HG02610 (cell line): ENCODE results near the gene BEND3.
"Not testable (repeated sequence)": the region's sequence is repeated elsewhere in the genome, so short reads cannot be mapped to it uniquely, and the experiment has no call there.

Source experiments
- ATAC-seq: cut with Tn5 transposase; IDR thresholded peaks from one replicate; pipeline ENCODE4 v1.9.1; 2021; ENCODE audit warnings: mild to moderate bottlenecking, moderate library complexity; ENCODE audit not compliant: unreplicated experiment

Gene BEND3

DNA sequence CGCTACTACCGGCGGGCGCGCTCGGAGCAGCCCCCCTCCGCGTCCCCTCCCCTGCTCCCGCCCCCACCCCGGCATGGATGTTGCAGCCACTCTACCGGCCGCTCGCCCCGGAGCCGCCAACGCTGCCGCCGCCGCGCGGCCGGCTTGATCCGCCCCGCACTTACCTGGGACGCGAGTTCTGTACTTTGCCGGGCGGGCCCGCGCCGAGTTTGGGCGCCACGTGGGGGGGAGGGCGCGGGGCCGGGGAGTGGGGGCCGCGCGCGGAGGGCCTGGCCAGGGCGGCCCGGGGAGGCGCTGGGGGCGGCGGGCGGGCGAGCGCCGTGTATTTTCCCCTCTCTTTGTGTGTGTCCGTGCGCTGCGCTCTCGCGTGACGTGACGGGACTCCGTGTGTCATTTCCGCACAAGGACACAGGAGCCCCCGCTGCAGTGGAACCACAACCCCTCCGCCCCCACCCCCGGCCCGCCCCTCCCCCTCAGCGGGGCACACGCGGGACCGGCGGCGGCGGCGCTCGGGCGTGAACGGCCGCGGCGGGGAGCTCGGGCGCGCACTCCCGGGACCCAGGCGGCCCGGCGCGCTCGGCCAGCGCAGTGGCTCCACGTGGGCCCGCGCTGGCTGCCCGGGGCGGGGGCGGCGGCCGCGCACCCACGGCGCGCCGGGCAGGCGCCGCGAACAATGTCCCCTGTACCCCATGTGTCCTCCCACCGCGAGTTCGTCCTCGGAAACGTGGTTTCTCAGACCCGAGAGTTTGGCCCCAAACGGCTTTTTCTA, at the start of gene BEND3:
Gene BEND3 (minus strand): TSS at position 590 of the 769 bp plus-strand sequence. CDS start 16,230 bp downstream, outside the sequence.
- ATAC-seq, result peak; percentile 20

GRCh38 chr6:107164299-107164698, 49.0 kb upstream of the BEND3 start:
- ATAC-seq, result not testable (repeated sequence)

GRCh38 chr6:107161521-107161920, 46.2 kb upstream of the BEND3 start:
- no peak for ATAC-seq

DNA sequence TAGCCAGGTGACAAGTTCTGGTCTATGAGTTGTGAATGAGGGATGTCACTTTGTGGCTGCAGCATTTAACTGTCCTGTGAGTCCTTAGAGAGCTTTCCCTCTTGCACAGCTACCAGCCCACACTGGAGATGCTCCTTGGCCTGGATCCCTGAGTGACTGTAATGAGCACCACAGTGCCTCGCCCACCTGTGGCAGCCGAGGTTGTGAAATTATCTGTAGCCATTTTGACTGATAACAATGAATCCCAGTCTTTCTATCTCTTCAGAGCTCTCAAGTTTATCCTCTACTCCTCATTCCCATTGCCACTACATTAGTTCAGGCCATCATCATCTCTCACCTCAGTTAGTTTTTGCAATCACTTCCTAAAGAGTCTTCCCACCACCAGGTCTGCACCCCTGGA, 41.3 kb upstream of the BEND3 start:
- ATAC-seq, result no peak

DNA sequence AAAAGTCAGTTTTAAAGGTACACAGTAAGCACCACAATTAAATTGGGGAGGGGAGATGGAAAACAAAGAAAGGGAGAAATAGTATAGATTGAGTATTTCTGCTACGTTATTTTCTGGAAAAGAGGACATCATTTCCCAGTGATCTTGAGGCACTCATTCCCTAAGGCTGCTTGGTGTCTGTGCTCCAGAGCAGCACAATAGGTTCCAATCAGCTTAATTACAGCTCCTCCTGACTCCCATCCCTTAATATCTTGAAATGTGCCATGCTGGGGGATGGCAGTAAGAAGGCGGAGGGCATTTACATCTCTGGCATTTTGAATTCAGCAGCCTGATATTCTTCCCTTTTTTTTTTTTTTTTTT, 39.5 kb upstream of the BEND3 start:
- ATAC-seq, result no peak

GRCh38 chr6:107154131-107154800, 39.0 kb upstream of the BEND3 start:
- ATAC-seq, result no peak

DNA sequence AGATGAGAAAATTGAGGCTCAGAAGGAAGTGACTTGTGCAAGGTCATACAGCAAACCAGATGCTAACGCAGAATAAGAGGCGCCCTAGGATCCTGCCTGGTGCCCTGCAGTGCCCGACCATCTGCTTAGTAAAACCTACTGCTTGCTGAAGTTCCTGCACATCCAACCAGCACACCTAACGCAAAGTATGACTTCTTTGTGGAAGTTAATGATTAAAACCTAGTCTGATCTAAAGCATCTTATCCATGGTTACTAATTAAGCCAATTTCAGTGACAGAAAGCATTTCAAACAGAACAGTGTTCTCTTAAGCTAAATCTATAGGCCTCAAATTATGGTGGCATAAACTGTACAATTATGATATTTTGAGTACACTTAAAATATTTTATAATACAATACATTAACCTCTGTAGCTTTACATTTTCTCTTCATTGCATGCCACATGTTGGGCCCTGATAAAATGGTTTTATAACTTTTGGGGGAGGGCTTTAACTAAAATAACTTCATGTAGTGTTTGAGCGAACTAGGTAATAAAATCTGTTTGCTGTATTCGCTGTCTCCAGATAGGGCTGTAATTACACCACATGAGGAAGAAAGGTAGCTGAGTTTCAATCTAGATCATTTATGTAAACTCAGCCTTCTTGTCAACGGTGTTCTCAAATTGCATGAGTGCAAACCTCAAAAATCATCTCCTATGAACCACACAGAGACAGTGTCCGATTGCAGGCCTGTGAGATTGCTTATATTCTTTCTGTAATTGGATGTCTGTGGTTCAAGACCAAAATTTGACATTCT, 37.5 kb upstream of the BEND3 start:
- no peak for ATAC-seq

DNA sequence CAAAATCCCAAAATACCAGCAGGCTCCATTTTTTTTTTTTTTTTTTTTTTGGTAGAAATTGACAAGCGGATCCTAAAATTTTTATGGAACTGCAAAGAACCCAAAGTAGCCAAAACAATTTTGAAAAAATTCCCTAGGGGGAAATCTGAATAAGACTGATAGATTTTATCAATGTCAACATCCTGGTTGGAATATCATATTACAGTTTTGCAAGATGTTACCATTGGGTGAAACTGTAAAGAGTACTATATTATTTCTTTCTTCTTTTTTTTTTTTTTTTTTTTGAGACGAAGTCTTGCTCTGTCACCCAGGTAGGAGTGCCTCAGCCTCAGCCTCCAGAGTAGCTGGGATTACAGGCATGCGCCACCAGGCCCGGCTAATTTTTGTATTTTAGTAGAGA, 29.4 kb upstream of the BEND3 start:
- no peak for ATAC-seq

DNA sequence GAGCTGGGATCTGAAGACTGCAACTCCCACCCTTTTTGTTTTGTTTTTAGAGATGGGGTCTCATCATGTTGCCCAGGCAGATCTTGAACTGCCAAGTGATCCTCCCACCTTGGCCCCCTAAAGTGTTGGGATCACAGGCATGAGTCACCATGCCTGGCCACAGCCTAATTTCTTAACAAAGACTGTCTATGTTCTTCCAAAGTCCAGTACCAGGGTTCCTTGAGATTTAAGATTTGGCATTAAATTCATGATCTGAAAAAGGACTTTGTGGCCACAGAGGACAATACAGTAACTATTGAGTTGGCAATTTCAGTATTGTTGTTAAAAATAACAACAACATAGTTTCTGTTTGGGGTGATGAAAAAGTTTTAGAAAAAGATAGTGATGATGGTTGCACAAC, 28.7 kb upstream of the BEND3 start:
- no peak for ATAC-seq

GRCh38 chr6:107140581-107140980, 25.3 kb upstream of the BEND3 start:
- no peak for ATAC-seq

DNA sequence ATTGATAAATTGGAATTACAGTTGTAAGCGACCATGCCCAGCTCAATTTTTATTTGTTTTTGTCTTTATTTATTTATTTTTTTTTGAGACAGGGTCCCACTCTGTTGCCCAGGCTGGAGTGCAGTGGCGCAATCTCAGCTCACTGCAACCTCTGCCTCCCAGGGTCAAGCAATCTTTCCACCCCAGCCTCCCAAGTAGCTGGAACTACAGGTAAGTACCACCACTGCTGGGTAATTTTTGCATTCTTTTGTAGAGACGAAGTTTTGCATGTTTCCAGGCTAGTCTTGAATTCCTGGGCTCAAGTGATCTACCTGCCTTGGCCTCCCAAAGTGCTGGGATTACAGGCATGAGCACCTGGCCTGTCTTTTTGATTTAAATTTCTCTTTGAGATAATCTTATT, 21.0 kb upstream of the BEND3 start:
- ATAC-seq, result not testable (repeated sequence)

DNA sequence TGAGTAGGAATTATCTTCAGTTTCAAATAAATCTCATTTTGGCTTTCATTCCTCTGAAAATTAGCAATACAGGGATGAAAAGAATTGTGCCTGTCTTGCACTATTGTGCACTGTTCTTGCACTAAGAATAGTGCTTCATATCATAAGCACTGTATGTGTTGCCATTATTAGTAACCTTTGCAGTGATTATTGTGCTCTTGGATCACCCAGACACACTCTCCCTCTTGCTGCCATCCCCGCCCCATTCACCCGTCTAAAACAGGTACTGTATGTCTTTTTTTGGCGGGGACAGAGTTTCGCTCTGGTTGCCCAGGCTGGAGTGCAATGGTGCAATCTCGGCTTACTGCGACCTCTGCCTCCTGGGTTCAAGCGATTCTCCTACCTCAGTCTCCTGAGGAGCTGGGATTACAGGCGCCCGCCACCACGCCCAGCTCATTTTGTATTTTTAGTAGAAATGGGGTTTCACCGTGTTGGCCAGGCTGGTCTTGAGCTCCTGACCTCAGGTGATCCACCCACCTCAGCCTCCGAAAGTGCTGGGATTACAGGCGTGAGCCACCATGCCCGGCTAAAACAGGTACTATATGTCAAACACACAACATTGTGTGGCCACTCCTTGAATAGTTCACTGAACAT, 19.8 kb upstream of the BEND3 start:
- not testable (repeated sequence) for ATAC-seq

GRCh38 chr6:107132330-107132954, 17.1 kb upstream of the BEND3 start:
- no peak for ATAC-seq

GRCh38 chr6:107129370-107129925, 14.1 kb upstream of the BEND3 start:
- no peak for ATAC-seq

GRCh38 chr6:107128577-107128976, 13.3 kb upstream of the BEND3 start:
- ATAC-seq, result no peak

- ATAC-seq, result no peak
Observed at GRCh38 chr6:107128175-107128574, 12.9 kb upstream of the BEND3 start.

GRCh38 chr6:107125771-107126170, 10.5 kb upstream of the BEND3 start:
- ATAC-seq, result no peak

DNA sequence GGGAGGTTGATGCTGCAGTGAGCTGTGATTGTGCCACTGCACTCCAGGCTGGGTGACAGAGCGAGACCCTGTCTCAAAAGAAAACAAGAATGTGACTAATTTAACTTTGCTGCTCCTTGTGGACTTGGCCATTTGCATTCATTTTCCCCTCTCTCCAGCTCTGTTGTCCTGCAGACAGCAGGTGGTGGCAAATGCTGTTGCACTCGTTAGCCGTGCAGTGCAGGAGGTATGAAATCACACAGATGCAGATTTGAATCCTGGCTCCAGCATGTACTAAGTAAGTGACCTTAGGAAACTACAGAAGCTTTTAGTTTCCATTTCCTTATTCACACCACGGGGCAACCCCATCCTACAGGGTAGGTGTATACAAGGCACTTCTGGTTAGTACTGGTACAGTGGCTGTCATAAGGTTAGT, 9.6 kb upstream of the BEND3 start:
- ATAC-seq, result peak; percentile 82

GRCh38 chr6:107123501-107123900, 8.2 kb upstream of the BEND3 start:
- ATAC-seq, result no peak

DNA sequence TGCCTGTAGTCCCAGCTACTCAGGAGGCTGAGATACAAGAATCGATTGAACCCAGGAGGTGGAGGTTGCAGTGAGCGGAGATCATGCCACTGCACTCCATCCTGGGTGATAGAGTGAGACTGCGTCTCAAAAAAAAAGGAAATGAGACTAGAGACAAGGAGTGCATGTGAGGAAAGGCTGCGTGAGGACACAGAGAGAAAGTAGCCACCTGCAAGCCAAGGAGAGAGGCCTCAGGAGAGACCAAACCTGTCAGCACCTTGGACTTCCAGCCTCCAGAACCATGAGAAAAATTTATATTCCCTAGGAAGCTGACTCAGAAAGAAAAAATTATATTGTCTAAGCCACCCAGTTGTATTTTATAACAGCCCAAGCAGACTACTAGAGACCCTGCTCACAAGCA, 7.4 kb upstream of the BEND3 start:
- ATAC-seq, result no peak
